ENCODE data around the gene KIT. TPM values are rescaled to one million over a fixed set of nuclear protein-coding genes. Genes with fewer than 3 reads are reported as not detected.

The KIT gene
- total and polyA plus RNA-seq, 2 donors (not counting 3 experiments of a cell fraction or from before 2014, with no cell fraction given), result 19.8 to 39.7 TPM

GRCh38 chr4:54625391-54625790, 32.4 kb upstream of the KIT start:
- POLR2A ChIA-PET, result no interaction called here
- CTCF ChIA-PET, result interaction anchor here (1.0 to 1.1 kb wide), 2 partner anchors 31 to 39 kb away, joined by 3 read pairs; no protein-coding TSS in a partner anchor
- Histone ChIP-seq H3K36me3 (ENCODE audit: control insufficient read depth in 2 of 2, extremely low read depth in 1 of 2, insufficient read depth in 2 of 2, low read length in 2 of 2) (no peaks in the 10 kb centered on the region), H3K27ac (ENCODE audit: insufficient read depth, low read depth, low read length) (no peak overlapping the region), H3K9me1 (replicated peaks; ENCODE audit: control insufficient read depth, extremely low read depth, insufficient read depth, low read length) (no peaks in the 10 kb centered on the region), H4K20me1 (replicated peaks; ENCODE audit: control insufficient read depth, extremely low read depth, insufficient read depth, low read length) (no peaks in the 10 kb centered on the region), H3K9me3 (replicated peaks; ENCODE audit: control insufficient read depth, insufficient read depth, low read length) (no peaks in the 10 kb centered on the region), H3K4me3 (replicated peaks in 1 of 3; ENCODE audit: insufficient read depth in 1 of 3, low read depth in 1 of 3, low read length in 3 of 3) (no peak overlapping the region), H3K9ac (replicated peaks; ENCODE audit: extremely low read depth, insufficient read depth, low read length) (no peak overlapping the region), H2AFZ (ENCODE audit: low read depth, low read length) (no peak overlapping the region), H3K27me3 (ENCODE audit: control insufficient read depth in 2 of 2, insufficient read depth in 2 of 2, low read length in 2 of 2) (peaks cover 2 to 5% of the 10 kb centered on the region in 2 experiments), H3K4me2 (ENCODE audit: insufficient read depth, low read length) (no peak overlapping the region), H3K4me1 (ENCODE audit: control insufficient read depth, extremely low read depth, insufficient read depth, low read length) (no peaks in the 10 kb centered on the region), H3K79me2 (ENCODE audit: control insufficient read depth, insufficient read depth, low read length) (no peaks in the 10 kb centered on the region)
- DNase-seq (ENCODE audit: low read depth, low spot score) (peak; percentile 39), FAIRE-seq (no peak)
- no TSS peak for BruUV-seq (replicated peaks)
- intact Hi-C loops (cut with micrococcal nuclease), result no loop called here
- TF ChIP-seq POLR2AphosphoS5 (IDR thresholded peaks at IDR 0.05; ENCODE audit: insufficient read depth, low read depth, low read length) (no peak), POLR2A (IDR thresholded peaks at IDR 0.05; ENCODE audit: low read depth, low read length) (no peak), FOS (IDR thresholded peaks at IDR 0.05; ENCODE audit: borderline replicate concordance, insufficient read depth, low read length) (no peak)
- dilution Hi-C loops (cut with MboI; ENCODE audit: extremely low pct_ligation_motif_present, low sequenced_read_pairs), result no loop called here

DNA sequence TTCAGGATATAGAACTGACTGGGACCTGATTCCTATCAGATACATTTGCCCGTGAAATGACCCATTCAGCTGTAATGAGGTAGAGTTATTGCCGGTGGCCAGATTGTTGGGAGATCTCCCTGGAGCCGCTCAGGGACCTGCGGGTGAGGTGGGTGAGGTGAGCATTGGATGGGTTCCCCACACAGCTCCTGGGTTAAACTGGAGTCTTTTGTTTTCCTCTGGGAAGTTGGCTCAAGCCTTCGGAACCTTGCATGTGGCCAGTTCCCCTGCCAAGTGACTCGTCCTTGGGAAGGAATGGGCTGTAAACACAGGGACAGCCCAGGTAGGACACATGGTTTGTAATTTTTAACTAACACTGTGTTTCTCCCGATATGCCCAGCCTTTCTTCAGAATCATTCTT, 31.6 kb upstream of the KIT start:
- CTCF ChIA-PET, result interaction anchor here (1.1 kb wide), 1 partner anchor 30 kb away, joined by 3 read pairs; no protein-coding TSS in a partner anchor
- POLR2A ChIA-PET, result no interaction called here
- H3K36me3 ChIP-seq (ENCODE audit: control insufficient read depth in 2 of 2, extremely low read depth in 1 of 2, insufficient read depth in 2 of 2, low read length in 2 of 2), result no peaks in the 10 kb centered on the region
- no TSS peak for BruUV-seq (replicated peaks)
- no peaks in the 10 kb centered on the region for H4K20me1 ChIP-seq (replicated peaks; ENCODE audit: control insufficient read depth, extremely low read depth, insufficient read depth, low read length)
- H3K4me2 ChIP-seq (ENCODE audit: insufficient read depth, low read length), result no peak overlapping the region
- H3K9me3 ChIP-seq (replicated peaks; ENCODE audit: control insufficient read depth, insufficient read depth, low read length), result no peaks in the 10 kb centered on the region
- H3K79me2 ChIP-seq (ENCODE audit: control insufficient read depth, insufficient read depth, low read length), result no peaks in the 10 kb centered on the region
- TF ChIP-seq GATA2 (IDR thresholded peaks at IDR 0.05; ENCODE audit: insufficient read depth, insufficient read length, low read depth, low read length) (no peak), JUN (IDR thresholded peaks at IDR 0.05; ENCODE audit: borderline replicate concordance, insufficient read depth, insufficient read length, low read depth) (no peak)
- no peak overlapping the region for H3K4me3 ChIP-seq (replicated peaks in 1 of 3; ENCODE audit: insufficient read depth in 1 of 3, low read depth in 1 of 3, low read length in 3 of 3)
- H3K9me1 ChIP-seq (replicated peaks; ENCODE audit: control insufficient read depth, extremely low read depth, insufficient read depth, low read length), result no peaks in the 10 kb centered on the region
- H3K27ac ChIP-seq (ENCODE audit: insufficient read depth, low read depth, low read length), result no peak overlapping the region
- FAIRE-seq, result no peak
- intact Hi-C loops (cut with micrococcal nuclease) (no loop called here), dilution Hi-C loops (cut with MboI; ENCODE audit: extremely low pct_ligation_motif_present, low sequenced_read_pairs) (no loop called here)
- peaks cover 2 to 5% of the 10 kb centered on the region in 2 experiments for H3K27me3 ChIP-seq (ENCODE audit: control insufficient read depth in 2 of 2, insufficient read depth in 2 of 2, low read length in 2 of 2)
- no peak for DNase-seq (ENCODE audit: low read depth, low spot score)
- no peaks in the 10 kb centered on the region for H3K4me1 ChIP-seq (ENCODE audit: control insufficient read depth, extremely low read depth, insufficient read depth, low read length)
- no peak overlapping the region for H3K9ac ChIP-seq (replicated peaks; ENCODE audit: extremely low read depth, insufficient read depth, low read length)
- H2AFZ ChIP-seq (ENCODE audit: low read depth, low read length), result no peak overlapping the region
